Sigmoid colon (tissue), 7 donors: Measurements from ENCODE around the gene PAK4. TPM values are rescaled to one million over a fixed set of nuclear protein-coding genes. Genes with fewer than 3 reads are reported as not detected.

ENCODE experiments used
- DNase-seq: peaks from one replicate; pipeline ENCODE4 v3.0.0-alpha.2; 2019
- H3K27ac ChIP-seq, 4 donors: fragments of 200-600 bp; sonication (generic); one replicate each; pipeline ENCODE4 v1.5.1; 2016 to 2019; ENCODE audit warnings: mild to moderate bottlenecking in 1 of 4
- H3K27me3 ChIP-seq, 3 donors: fragments of 200-600 bp; sonication (generic); one replicate each; pipeline ENCODE4 v1.5.1; 2019; ENCODE audit warnings: mild to moderate bottlenecking in 1 of 3
- H3K36me3 ChIP-seq, 4 donors: fragments of 200-600 bp; sonication (generic); one replicate each; pipeline ENCODE4 v1.5.1; 2016 to 2019
- H3K4me1 ChIP-seq, 4 donors: fragments of 200-600 bp; sonication (generic); one replicate each; pipeline ENCODE4 v1.5.1; 2017 to 2019
- H3K4me3 ChIP-seq, 4 donors: fragments of 200-600 bp; sonication (generic); one replicate each; pipeline ENCODE4 v1.5.1; 2017 to 2019; ENCODE audit warnings: mild to moderate bottlenecking in 2 of 4, moderate library complexity in 1 of 4
- H3K9me3 ChIP-seq, 4 donors: fragments of 200-600 bp in 3 of 4; sonication (generic) in 3 of 4; one replicate each; pipeline versions ENCODE4 v1.5.1 to v1.6.1; 2013 to 2019
- CTCF ChIP-seq, 4 experiments: fragments of 450-650 bp in 3 of 4; fragments of 200-600 bp in 1 of 4; IDR thresholded peaks; one replicate each; pipeline ENCODE4 v1.5.1; 2016 to 2019; ENCODE audit warnings: antibody characterized with exemption in 4 of 4, mild to moderate bottlenecking in 3 of 4, moderate library complexity in 2 of 4
- EP300 ChIP-seq, 4 donors: sonication (generic); formaldehyde crosslinking; IDR thresholded peaks; one replicate each; pipeline ENCODE4 v1.6.1; 2017; ENCODE audit warnings: antibody characterized with exemption in 4 of 4
- POLR2A ChIP-seq, 2 donors: fragments of 450-650 bp; IDR thresholded peaks; one replicate each; pipeline ENCODE4 v1.6.1; 2016; ENCODE audit warnings: antibody characterized with exemption in 2 of 2, mild to moderate bottlenecking in 2 of 2, moderate library complexity in 2 of 2
- POLR2AphosphoS5 ChIP-seq, 4 donors: sonication (generic); formaldehyde crosslinking; IDR thresholded peaks; one replicate each; pipeline ENCODE4 v1.6.1; 2017; ENCODE audit warnings: antibody characterized with exemption in 4 of 4
- WGBS, 2 donors: extraction: QIAGEN DNeasy Blood & Tissue Kit; methylation state at CpG; one replicate each; pipeline ENCODE4 v1.1.7; 2013; 5-methylcytosine and 5-hydroxymethylcytosine counted together
- intact Hi-C: fragments of 100-400 bp; cut with DNase I; formaldehyde crosslinking; loops from one replicate; pipeline ENCODE4 v1.15.1; 2023
- polyA plus RNA-seq, 3 donors: library from polyadenylated mRNA; stranded (reverse); fragments of 200-250 nt; gene quantifications; one replicate each; pipeline ENCODE4 v1.2.3, GENCODE V29; 2013
- total RNA-seq, 4 donors: library from RNA; depleted of rRNA; stranded (reverse); fragments of >200 nt; gene quantifications; one replicate each; pipeline ENCODE4 v1.1.0, GENCODE V29; 2016
- donor health status: healthy with polysubstance abuse.
- donor health status: Bipolar disorder and iron deficiency.
- donor health status: healthy.

The PAK4 gene
- total and polyA plus RNA-seq, 7 donors = 6.2 to 62.0 (median 27.1) TPM

- H3K36me3 ChIP-seq = no peaks in the 10 kb centered on the region
- no peak for TF ChIP-seq EP300 (IDR thresholded peaks at IDR 0.05)
- TF ChIP-seq POLR2AphosphoS5 (IDR thresholded peaks at IDR 0.05) = no peak
- no peak for TF ChIP-seq CTCF (IDR thresholded peaks at IDR 0.05)
- TF ChIP-seq POLR2A (IDR thresholded peaks at IDR 0.05) = no peak
- DNase-seq = peak; percentile 67
- peaks cover 0 to 6% (median 6%) of the 10 kb centered on the region in 4 donors for H3K4me1 ChIP-seq
- H3K9me3 ChIP-seq = no peaks in the 10 kb centered on the region
- peaks cover 33 to 91% (median 86%) of the 10 kb centered on the region in 3 donors for H3K27me3 ChIP-seq
- H3K4me3 ChIP-seq = no peak overlapping the region
- intact Hi-C loops = no loop called here
- WGBS, 2 donors = 23 to 48% methylated on average over 11 of the region's 11 CpGs
- H3K27ac ChIP-seq = no peak overlapping the region
Measured at GRCh38 chr19:39199025-39199424, 73.4 kb downstream of the PAK4 start.

GRCh38 chr19:39200066-39200802 lies 74.6 kb downstream of the PAK4 start:
- Histone ChIP-seq H3K9me3 (no peaks in the 10 kb centered on the region), H3K27me3 (peaks cover 35 to 98% (median 85%) of the 10 kb centered on the region in 3 donors), H3K36me3 (no peaks in the 10 kb centered on the region), H3K4me3 (no peak overlapping the region), H3K27ac (no peak overlapping the region), H3K4me1 (peaks cover 0 to 6% (median 6%) of the 10 kb centered on the region in 4 donors)
- DNase-seq = no peak
- WGBS, 2 donors = 83 to 88% methylated on average over 32 of the region's 32 CpGs
- intact Hi-C loops = no loop called here
- TF ChIP-seq POLR2A (IDR thresholded peaks at IDR 0.05) (no peak), CTCF (IDR thresholded peaks at IDR 0.05) (no peak), EP300 (IDR thresholded peaks at IDR 0.05) (no peak), POLR2AphosphoS5 (IDR thresholded peaks at IDR 0.05) (no peak)

- H3K36me3 ChIP-seq = no peaks in the 10 kb centered on the region
- no peak overlapping the region for H3K27ac ChIP-seq
- peaks cover 35 to 93% (median 81%) of the 10 kb centered on the region in 3 donors for H3K27me3 ChIP-seq
- no peak for TF ChIP-seq POLR2A (IDR thresholded peaks at IDR 0.05)
- TF ChIP-seq CTCF (IDR thresholded peaks at IDR 0.05) = no peak
- no peak for TF ChIP-seq POLR2AphosphoS5 (IDR thresholded peaks at IDR 0.05)
- no peak for TF ChIP-seq EP300 (IDR thresholded peaks at IDR 0.05)
- intact Hi-C loops = no loop called here
- WGBS, 2 donors = 59 to 75% methylated on average over 3 of the region's 3 CpGs
- H3K4me1 ChIP-seq = peaks cover 0 to 6% (median 6%) of the 10 kb centered on the region in 4 donors
- no peak for DNase-seq
- H3K9me3 ChIP-seq = no peaks in the 10 kb centered on the region
- H3K4me3 ChIP-seq = no peak overlapping the region
Measured at GRCh38 chr19:39200803-39201115, 75.2 kb downstream of the PAK4 start.

- DNase-seq = no peak
- peaks cover 23 to 73% (median 61%) of the 10 kb centered on the region in 3 donors for H3K27me3 ChIP-seq
- H3K27ac ChIP-seq = no peak overlapping the region
- TF ChIP-seq EP300 (IDR thresholded peaks at IDR 0.05) (no peak), POLR2A (IDR thresholded peaks at IDR 0.05) (no peak), POLR2AphosphoS5 (IDR thresholded peaks at IDR 0.05) (no peak)
- WGBS, 2 donors = 92 to 97% methylated on average over 1 of the region's 1 CpG
- H3K9me3 ChIP-seq = no peaks in the 10 kb centered on the region
- no peak overlapping the region for H3K4me3 ChIP-seq
- no peaks in the 10 kb centered on the region for H3K4me1 ChIP-seq
- intact Hi-C loops = no loop called here
- H3K36me3 ChIP-seq = no peaks in the 10 kb centered on the region
Measured at GRCh38 chr19:39202998-39203355, 77.4 kb downstream of the PAK4 start.

GRCh38 chr19:39203372-39204341 lies 78.1 kb downstream of the PAK4 start, which contains the start of gene SYCN:
Gene SYCN, minus strand, starts transcription at chr19:39204263. Its CDS starts 9 bp downstream, at chr19:39204254.
- no peaks in the 10 kb centered on the region for H3K36me3 ChIP-seq
- WGBS, 2 donors = 24% methylated on average over 57 of the region's 57 CpGs
- H3K27me3 ChIP-seq = peaks cover 17 to 71% (median 56%) of the 10 kb centered on the region in 3 donors
- no peaks in the 10 kb centered on the region for H3K4me1 ChIP-seq
- DNase-seq = no peak
- H3K9me3 ChIP-seq = no peaks in the 10 kb centered on the region
- intact Hi-C loops = no loop called here
- no peak within 1 kb of the TSS for H3K4me3 ChIP-seq
- TF ChIP-seq POLR2AphosphoS5 (IDR thresholded peaks at IDR 0.05) (no peak), CTCF (IDR thresholded peaks at IDR 0.05) (no peak), POLR2A (IDR thresholded peaks at IDR 0.05) (no peak), EP300 (IDR thresholded peaks at IDR 0.05) (no peak)
- no peak within 1 kb of the TSS for H3K27ac ChIP-seq
